ENCODE results near the gene GTPBP1. TPM values are rescaled to one million over a fixed set of nuclear protein-coding genes. Genes with fewer than 3 reads are reported as not detected.

The GTPBP1 gene
- polyA plus RNA-seq, 1 of the 3 experiments (the other 2 are of a cell fraction), result 15.2 TPM

DNA sequence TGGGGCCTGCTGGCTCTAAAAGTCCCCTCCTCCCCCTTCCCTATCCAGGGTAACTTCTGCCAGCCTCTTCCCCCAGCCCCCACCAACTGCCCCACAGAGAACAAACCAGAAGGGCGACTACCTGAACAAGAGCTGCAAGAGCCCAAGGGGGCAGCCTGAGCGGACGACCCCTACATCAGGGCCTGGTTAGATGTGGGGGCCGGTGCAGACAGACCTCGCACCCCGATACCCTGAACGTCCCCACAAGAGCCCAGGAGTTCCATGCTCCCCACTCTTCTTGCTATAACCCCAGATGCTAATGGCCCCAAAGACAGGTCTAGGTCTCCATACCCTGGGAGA lies 29.4 kb downstream of the GTPBP1 start:
- POLR2A ChIA-PET, result no interaction called here
- TF ChIP-seq, protein P1, sequence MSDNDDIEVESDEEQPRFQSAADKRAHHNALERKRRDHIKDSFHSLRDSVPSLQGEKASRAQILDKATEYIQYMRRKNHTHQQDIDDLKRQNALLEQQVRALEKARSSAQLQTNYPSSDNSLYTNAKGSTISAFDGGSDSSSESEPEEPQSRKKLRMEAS (IDR thresholded peaks at IDR 0.05; ENCODE audit: low read depth), result no peak
- TF ChIP-seq, protein P2, sequence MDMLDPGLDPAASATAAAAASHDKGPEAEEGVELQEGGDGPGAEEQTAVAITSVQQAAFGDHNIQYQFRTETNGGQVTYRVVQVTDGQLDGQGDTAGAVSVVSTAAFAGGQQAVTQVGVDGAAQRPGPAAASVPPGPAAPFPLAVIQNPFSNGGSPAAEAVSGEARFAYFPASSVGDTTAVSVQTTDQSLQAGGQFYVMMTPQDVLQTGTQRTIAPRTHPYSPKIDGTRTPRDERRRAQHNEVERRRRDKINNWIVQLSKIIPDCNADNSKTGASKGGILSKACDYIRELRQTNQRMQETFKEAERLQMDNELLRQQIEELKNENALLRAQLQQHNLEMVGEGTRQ (IDR thresholded peaks at IDR 0.05; ENCODE audit: borderline replicate concordance, low read depth, low read length), result no peak
- TF ChIP-seq, protein P3, sequence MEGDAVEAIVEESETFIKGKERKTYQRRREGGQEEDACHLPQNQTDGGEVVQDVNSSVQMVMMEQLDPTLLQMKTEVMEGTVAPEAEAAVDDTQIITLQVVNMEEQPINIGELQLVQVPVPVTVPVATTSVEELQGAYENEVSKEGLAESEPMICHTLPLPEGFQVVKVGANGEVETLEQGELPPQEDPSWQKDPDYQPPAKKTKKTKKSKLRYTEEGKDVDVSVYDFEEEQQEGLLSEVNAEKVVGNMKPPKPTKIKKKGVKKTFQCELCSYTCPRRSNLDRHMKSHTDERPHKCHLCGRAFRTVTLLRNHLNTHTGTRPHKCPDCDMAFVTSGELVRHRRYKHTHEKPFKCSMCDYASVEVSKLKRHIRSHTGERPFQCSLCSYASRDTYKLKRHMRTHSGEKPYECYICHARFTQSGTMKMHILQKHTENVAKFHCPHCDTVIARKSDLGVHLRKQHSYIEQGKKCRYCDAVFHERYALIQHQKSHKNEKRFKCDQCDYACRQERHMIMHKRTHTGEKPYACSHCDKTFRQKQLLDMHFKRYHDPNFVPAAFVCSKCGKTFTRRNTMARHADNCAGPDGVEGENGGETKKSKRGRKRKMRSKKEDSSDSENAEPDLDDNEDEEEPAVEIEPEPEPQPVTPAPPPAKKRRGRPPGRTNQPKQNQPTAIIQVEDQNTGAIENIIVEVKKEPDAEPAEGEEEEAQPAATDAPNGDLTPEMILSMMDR (IDR thresholded peaks at IDR 0.05), result no peak
- Histone ChIP-seq H3K36me3 (replicated peaks in 1 of 2; ENCODE audit: control insufficient read depth in 1 of 2, insufficient read depth in 2 of 2, low read length in 1 of 2) (peaks cover 0 to 13% of the 10 kb centered on the region in 2 experiments), H3K4me2 (no peak overlapping the region), H3K27ac (ENCODE audit: low read depth in 2 of 2, low read length in 1 of 2) (no peak overlapping the region), H3K79me2 (ENCODE audit: insufficient read depth) (no peaks in the 10 kb centered on the region), H4K20me1 (ENCODE audit: insufficient read depth) (no peaks in the 10 kb centered on the region), H3K4me1 (ENCODE audit: control insufficient read depth in 1 of 2, insufficient read depth in 2 of 2, low read depth in 1 of 2, low read length in 1 of 2) (no peaks in the 10 kb centered on the region; a peak in 1 of 4 replicates), H3K9ac (no peak overlapping the region), H3K27me3 (ENCODE audit: insufficient read depth) (no peaks in the 10 kb centered on the region), H3F3A (replicated peaks; ENCODE audit: insufficient read depth) (no peaks in the 10 kb centered on the region), H3K9me3 (no peaks in the 10 kb centered on the region), H3K4me3 (ENCODE audit: low read depth in 2 of 2, low read length in 1 of 2) (no peak overlapping the region), H2AFZ (ENCODE audit: low read depth) (no peak overlapping the region), H3K9me2 (no peaks in the 10 kb centered on the region)
- CTCF ChIA-PET, result interaction anchor here (1.0 to 1.3 kb wide), 2 partner anchors 28 to 31 kb away, joined by 3 read pairs; no protein-coding TSS in a partner anchor
- WGBS (ENCODE audit: low lambda C conversion rate), result no CpG with 5 or more reads among the region's 7 CpGs
- no peak for DNase-seq

DNA sequence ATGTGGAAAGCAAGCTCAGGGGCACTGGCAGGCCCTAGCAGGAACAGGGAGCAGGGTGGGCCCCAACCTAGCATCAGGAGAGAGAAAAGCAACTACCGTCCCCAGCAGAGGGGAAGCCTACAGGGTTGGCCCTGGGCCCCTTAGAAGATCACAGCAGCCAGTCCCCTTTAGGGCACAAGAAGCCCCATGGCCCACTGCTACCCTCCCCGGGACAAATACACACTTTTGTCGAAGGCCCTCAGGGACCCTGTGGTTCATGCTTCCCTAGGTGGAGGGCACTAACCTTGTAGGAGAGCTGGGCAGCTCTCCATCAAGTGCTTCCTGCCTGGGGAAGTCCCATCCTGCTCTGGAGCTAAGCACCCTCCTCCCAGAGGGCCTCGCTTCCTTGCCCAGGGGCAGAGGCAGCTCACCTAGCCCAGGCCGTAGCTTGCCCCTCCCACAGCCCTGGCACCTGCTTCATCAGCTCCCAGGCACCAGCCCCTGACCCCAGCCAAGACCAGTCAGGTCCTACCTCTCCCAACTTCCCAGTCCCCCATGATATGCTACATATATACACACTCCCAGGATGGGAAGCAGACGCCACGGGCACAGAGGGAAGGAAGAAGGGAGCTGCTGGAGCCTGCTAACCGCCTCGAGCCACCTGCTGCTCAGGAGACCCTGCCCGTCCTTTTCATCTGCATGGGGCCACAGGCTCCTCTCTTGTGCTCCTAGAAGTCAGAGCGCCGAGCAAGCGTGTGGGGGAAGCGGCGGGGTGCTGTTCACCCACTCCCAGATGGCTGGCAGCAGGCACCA lies 29.9 kb downstream of the GTPBP1 start:
- DNase-seq, result no peak
- no peaks in the 10 kb centered on the region for H3K9me3 ChIP-seq
- H2AFZ ChIP-seq (ENCODE audit: low read depth), result no peak overlapping the region
- no peak overlapping the region for H3K9ac ChIP-seq
- no peaks in the 10 kb centered on the region for H3K9me2 ChIP-seq
- H3F3A ChIP-seq (replicated peaks; ENCODE audit: insufficient read depth), result no peaks in the 10 kb centered on the region
- ChIA-PET POLR2A (no interaction called here), CTCF (interaction anchor here (0.6 to 1.3 kb wide), 3 partner anchors 27 to 33 kb away, joined by 3 read pairs; no protein-coding TSS in a partner anchor)
- H3K79me2 ChIP-seq (ENCODE audit: insufficient read depth), result no peaks in the 10 kb centered on the region
- no peaks in the 10 kb centered on the region for H3K27me3 ChIP-seq (ENCODE audit: insufficient read depth)
- H3K36me3 ChIP-seq (replicated peaks in 1 of 2; ENCODE audit: control insufficient read depth in 1 of 2, insufficient read depth in 2 of 2, low read length in 1 of 2), result peaks cover 0 to 7% of the 10 kb centered on the region in 2 experiments
- H3K27ac ChIP-seq (ENCODE audit: low read depth in 2 of 2, low read length in 1 of 2), result no peak overlapping the region
- H3K4me2 ChIP-seq, result no peak overlapping the region
- no peak overlapping the region for H3K4me3 ChIP-seq (ENCODE audit: low read depth in 2 of 2, low read length in 1 of 2)
- whole genome bisulfite sequencing (ENCODE audit: low lambda C conversion rate), result 100% methylated on average over 1 of the region's 15 CpGs
- H3K4me1 ChIP-seq (ENCODE audit: control insufficient read depth in 1 of 2, insufficient read depth in 2 of 2, low read depth in 1 of 2, low read length in 1 of 2), result no peaks in the 10 kb centered on the region; a peak in 1 of 4 replicates
- H4K20me1 ChIP-seq (ENCODE audit: insufficient read depth), result no peaks in the 10 kb centered on the region
- TF ChIP-seq TEAD4 (IDR thresholded peaks at IDR 0.05; ENCODE audit: borderline replicate concordance, insufficient read depth), result no peak
- TF ChIP-seq, protein P1 (IDR thresholded peaks at IDR 0.05; ENCODE audit: low read depth), result no peak
- TF ChIP-seq EP300 (IDR thresholded peaks at IDR 0.05; ENCODE audit: borderline replicate concordance in 1 of 2, low read depth in 1 of 2, low read length in 1 of 2), result no peak
- TF ChIP-seq, protein P4, sequence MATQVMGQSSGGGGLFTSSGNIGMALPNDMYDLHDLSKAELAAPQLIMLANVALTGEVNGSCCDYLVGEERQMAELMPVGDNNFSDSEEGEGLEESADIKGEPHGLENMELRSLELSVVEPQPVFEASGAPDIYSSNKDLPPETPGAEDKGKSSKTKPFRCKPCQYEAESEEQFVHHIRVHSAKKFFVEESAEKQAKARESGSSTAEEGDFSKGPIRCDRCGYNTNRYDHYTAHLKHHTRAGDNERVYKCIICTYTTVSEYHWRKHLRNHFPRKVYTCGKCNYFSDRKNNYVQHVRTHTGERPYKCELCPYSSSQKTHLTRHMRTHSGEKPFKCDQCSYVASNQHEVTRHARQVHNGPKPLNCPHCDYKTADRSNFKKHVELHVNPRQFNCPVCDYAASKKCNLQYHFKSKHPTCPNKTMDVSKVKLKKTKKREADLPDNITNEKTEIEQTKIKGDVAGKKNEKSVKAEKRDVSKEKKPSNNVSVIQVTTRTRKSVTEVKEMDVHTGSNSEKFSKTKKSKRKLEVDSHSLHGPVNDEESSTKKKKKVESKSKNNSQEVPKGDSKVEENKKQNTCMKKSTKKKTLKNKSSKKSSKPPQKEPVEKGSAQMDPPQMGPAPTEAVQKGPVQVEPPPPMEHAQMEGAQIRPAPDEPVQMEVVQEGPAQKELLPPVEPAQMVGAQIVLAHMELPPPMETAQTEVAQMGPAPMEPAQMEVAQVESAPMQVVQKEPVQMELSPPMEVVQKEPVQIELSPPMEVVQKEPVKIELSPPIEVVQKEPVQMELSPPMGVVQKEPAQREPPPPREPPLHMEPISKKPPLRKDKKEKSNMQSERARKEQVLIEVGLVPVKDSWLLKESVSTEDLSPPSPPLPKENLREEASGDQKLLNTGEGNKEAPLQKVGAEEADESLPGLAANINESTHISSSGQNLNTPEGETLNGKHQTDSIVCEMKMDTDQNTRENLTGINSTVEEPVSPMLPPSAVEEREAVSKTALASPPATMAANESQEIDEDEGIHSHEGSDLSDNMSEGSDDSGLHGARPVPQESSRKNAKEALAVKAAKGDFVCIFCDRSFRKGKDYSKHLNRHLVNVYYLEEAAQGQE (IDR thresholded peaks at IDR 0.05; ENCODE audit: low read depth, low read length), result no peak
- TF ChIP-seq FOXM1 (IDR thresholded peaks at IDR 0.05; ENCODE audit: low read depth), result no peak
- TF ChIP-seq, protein P3 (IDR thresholded peaks at IDR 0.05), result no peak
- TF ChIP-seq ELF1 (IDR thresholded peaks at IDR 0.05), result no peak
- TF ChIP-seq, protein P5, sequence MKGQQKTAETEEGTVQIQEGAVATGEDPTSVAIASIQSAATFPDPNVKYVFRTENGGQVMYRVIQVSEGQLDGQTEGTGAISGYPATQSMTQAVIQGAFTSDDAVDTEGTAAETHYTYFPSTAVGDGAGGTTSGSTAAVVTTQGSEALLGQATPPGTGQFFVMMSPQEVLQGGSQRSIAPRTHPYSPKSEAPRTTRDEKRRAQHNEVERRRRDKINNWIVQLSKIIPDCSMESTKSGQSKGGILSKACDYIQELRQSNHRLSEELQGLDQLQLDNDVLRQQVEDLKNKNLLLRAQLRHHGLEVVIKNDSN (IDR thresholded peaks at IDR 0.05; ENCODE audit: borderline replicate concordance, low read depth), result no peak
- no peak for TF ChIP-seq JUND (IDR thresholded peaks at IDR 0.05)
- TF ChIP-seq NRF1 (IDR thresholded peaks at IDR 0.05; ENCODE audit: low read depth, low read length), result no peak
- TF ChIP-seq FOXJ3 (CRISPR knock-in tag; IDR thresholded peaks at IDR 0.05), result no peak
- TF ChIP-seq POLR2AphosphoS5 (IDR thresholded peaks at IDR 0.05; ENCODE audit: low read depth, low read length), result no peak
- no peak for TF ChIP-seq RCOR1 (IDR thresholded peaks at IDR 0.05; ENCODE audit: low read length)
- TF ChIP-seq GATA2 (CRISPR knock-in tag; IDR thresholded peaks at IDR 0.05), result no peak
